WTC11 (cell line): Measurements from ENCODE around the gene SHANK2. TPM values are rescaled to one million over a fixed set of nuclear protein-coding genes. Genes with fewer than 3 reads are reported as not detected.

ENCODE experiments used
- ATAC-seq: fragments of 200-7000 bp; cut with Tn5 transposase; 2 replicates; pipeline ENCODE4 v1.10.0; 2021; ENCODE audit warnings: mild to moderate bottlenecking, moderate library complexity
- CTCF ChIA-PET: fragments of 300-600 bp; sonication (Branson Sonifier 250); formaldehyde crosslinking; loops from one replicate; lab custom pipeline; 2021; ENCODE audit warnings: antibody characterized with exemption; lab: Charles Lee
- POLR2A ChIA-PET: fragments of 350-600 bp; sonication (Branson Sonifier 250); formaldehyde crosslinking; loops from one replicate; lab custom pipeline; 2021; ENCODE audit warnings: antibody characterized with exemption; lab: Charles Lee
- DNase-seq: peaks from one replicate; pipeline ENCODE4 v3.0.0; 2021; ENCODE audit warnings: low spot score
- H3K27ac Mint-ChIP-seq: 2 replicates; pipeline ENCODE4 v1.8.0; 2021; ENCODE audit warnings: mixed read lengths
- H3K27me3 Mint-ChIP-seq: 2 replicates; pipeline ENCODE4 v1.8.0; 2021; ENCODE audit warnings: low read depth, mild to moderate bottlenecking, moderate library complexity, mixed read lengths
- H3K36me3 Mint-ChIP-seq: 2 replicates; pipeline ENCODE4 v1.8.0; 2021; ENCODE audit warnings: mixed read lengths
- H3K4me1 Mint-ChIP-seq: 2 replicates; pipeline ENCODE4 v1.8.0; 2022; ENCODE audit warnings: mixed read lengths
- H3K4me3 Mint-ChIP-seq: 2 replicates; pipeline ENCODE4 v1.8.0; 2021; ENCODE audit warnings: mild to moderate bottlenecking, moderate library complexity, mixed read lengths
- H3K9me3 Mint-ChIP-seq: 2 replicates; pipeline ENCODE4 v1.8.0; 2021; ENCODE audit warnings: mixed read lengths
- ATF2 ChIP-seq: sonication (generic); formaldehyde crosslinking; IDR thresholded peaks from 2 replicates; pipeline ENCODE4 v1.8.1; 2022; ENCODE audit warnings: low read depth, missing genetic modification reagents, borderline replicate concordance
- CDX4 ChIP-seq: fragments of 250-450 bp; sonication (Bioruptor Pico); IDR thresholded peaks from 2 replicates; pipeline ENCODE4 v1.9.0; 2021; ENCODE audit warnings: moderate library complexity, mild to moderate bottlenecking, inconsistent platforms, borderline replicate concordance
- CREB1 ChIP-seq: sonication (generic); formaldehyde crosslinking; IDR thresholded peaks from 2 replicates; pipeline ENCODE4 v1.8.0; 2023; ENCODE audit warnings: mild to moderate bottlenecking, missing genetic modification reagents
- CREM ChIP-seq: sonication (generic); formaldehyde crosslinking; IDR thresholded peaks from 2 replicates; pipeline ENCODE4 v1.8.1; 2022; ENCODE audit warnings: mild to moderate bottlenecking, missing genetic modification reagents, moderate library complexity
- E2F4 ChIP-seq: sonication (generic); formaldehyde crosslinking; IDR thresholded peaks from 2 replicates; pipeline ENCODE4 v1.8.1; 2022; ENCODE audit warnings: low read depth, mild to moderate bottlenecking, moderate library complexity, missing genetic modification reagents, borderline replicate concordance
- ELF4 ChIP-seq: sonication (generic); formaldehyde crosslinking; IDR thresholded peaks from 2 replicates; pipeline ENCODE4 v1.8.1; 2022; ENCODE audit warnings: low read depth, mild to moderate bottlenecking, moderate library complexity, missing genetic modification reagents
- FOXK1 ChIP-seq: sonication (generic); formaldehyde crosslinking; IDR thresholded peaks from 2 replicates; pipeline ENCODE4 v1.8.0; 2022; ENCODE audit warnings: mild to moderate bottlenecking, moderate library complexity, missing genetic modification reagents
- GRHL2 ChIP-seq: fragments of 250-450 bp; sonication (Bioruptor Pico); IDR thresholded peaks from 2 replicates; pipeline ENCODE4 v1.8.0; 2022; ENCODE audit warnings: mild to moderate bottlenecking, moderate library complexity; ENCODE audit not compliant: insufficient replicate concordance, severe bottlenecking
- GTF2I ChIP-seq: fragments of 250-450 bp; sonication (Bioruptor Pico); conservative IDR thresholded peaks from 2 replicates; pipeline ENCODE4 v1.4.0; 2021; ENCODE audit warnings: mild to moderate bottlenecking
- HMGA2 ChIP-seq: fragments of 250-450 bp; sonication (Bioruptor Pico); IDR thresholded peaks from 2 replicates; pipeline ENCODE4 v1.4.0; 2021; ENCODE audit warnings: mild to moderate bottlenecking, moderate library complexity
- MYBL2 ChIP-seq: sonication (generic); formaldehyde crosslinking; IDR thresholded peaks from 2 replicates; pipeline ENCODE4 v1.8.1; 2023; ENCODE audit warnings: mild to moderate bottlenecking, moderate library complexity, missing genetic modification reagents
- NFATC4 ChIP-seq: fragments of 250-450 bp; sonication (Bioruptor Pico); IDR thresholded peaks from 2 replicates; pipeline ENCODE4 v1.9.0; 2021; ENCODE audit warnings: mild to moderate bottlenecking
- NR3C1 ChIP-seq: sonication (generic); formaldehyde crosslinking; conservative IDR thresholded peaks from 2 replicates; pipeline ENCODE4 v1.8.1; 2023; ENCODE audit warnings: low read depth, mild to moderate bottlenecking, missing genetic modification reagents
- PRRX2 ChIP-seq: fragments of 250-450 bp; sonication (Bioruptor Pico); IDR thresholded peaks from 2 replicates; pipeline ENCODE4 v1.8.0; 2021; ENCODE audit warnings: mild to moderate bottlenecking
- RORB ChIP-seq: fragments of 250-450 bp; sonication (Bioruptor Pico); IDR thresholded peaks from 2 replicates; pipeline ENCODE4 v1.9.0; 2021; ENCODE audit warnings: mild to moderate bottlenecking
- STAT6 ChIP-seq: sonication (generic); formaldehyde crosslinking; conservative IDR thresholded peaks from 2 replicates; pipeline ENCODE4 v1.8.1; 2023; ENCODE audit warnings: mild to moderate bottlenecking, low read depth, missing genetic modification reagents, moderate library complexity
- TEAD4 ChIP-seq: sonication (generic); formaldehyde crosslinking; IDR thresholded peaks from 2 replicates; pipeline ENCODE4 v1.8.0; 2022; ENCODE audit warnings: mild to moderate bottlenecking, missing genetic modification reagents
- ZBTB21 ChIP-seq: sonication (generic); formaldehyde crosslinking; IDR thresholded peaks from 2 replicates; pipeline ENCODE4 v1.8.1; 2023; ENCODE audit warnings: mild to moderate bottlenecking, missing genetic modification reagents, borderline replicate concordance
- ZNF532 ChIP-seq: fragments of 250-450 bp; sonication (Bioruptor Pico); IDR thresholded peaks from 2 replicates; pipeline ENCODE4 v1.9.0; 2021; ENCODE audit warnings: mild to moderate bottlenecking, borderline replicate concordance
- ZSCAN18 ChIP-seq: fragments of 250-450 bp; sonication (Bioruptor Pico); IDR thresholded peaks from 2 replicates; pipeline ENCODE4 v2.1.2; 2022; ENCODE audit warnings: mild to moderate bottlenecking, moderate library complexity
- total RNA-seq: library from RNA; stranded (reverse); gene quantifications from 3 replicates; pipeline ENCODE4 v1.2.3, GENCODE V29; 2021

Gene SHANK2
- total RNA-seq, 1 experiment from 2014 or later = 64.8 TPM

- POLR2A ChIA-PET = no interaction called here
These were observed 46.4 kb upstream of the SHANK2 start for GRCh38 chr11:71298761-71299181.

GRCh38 chr11:71298016-71298550 lies 45.7 kb upstream of the SHANK2 start:
- Mint-ChIP-seq H3K4me1 (peaks cover 4% of the 10 kb centered on the region; the same call in 1 of the 2 replicates), H3K4me3 (no peak overlapping the region), H3K27ac (no peak overlapping the region), H3K36me3 (no peaks in the 10 kb centered on the region), H3K9me3 (peaks cover 26% of the 10 kb centered on the region), H3K27me3 (peaks cover 14% of the 10 kb centered on the region)
- CTCF ChIA-PET = no interaction called here
- TF ChIP-seq TEAD4 (no peak), RORB (CRISPR knock-in tag) (no peak), PRRX2 (CRISPR knock-in tag) (no peak), GRHL2 (CRISPR knock-in tag) (no peak), FOXK1 (CRISPR knock-in tag) (no peak), ZBTB21 (CRISPR knock-in tag) (no peak)
- ATAC-seq (no peak), DNase-seq (no peak)
- POLR2A ChIA-PET = no interaction called here

More at GRCh38 chr11:71298761-71299181, 46.4 kb upstream of the SHANK2 start:
- Mint-ChIP-seq H3K4me3 (no peak overlapping the region), H3K9me3 (peaks cover 24% of the 10 kb centered on the region), H3K27me3 (peaks cover 17% of the 10 kb centered on the region; the same call in 1 of the 2 replicates), H3K36me3 (no peaks in the 10 kb centered on the region), H3K27ac (no peak overlapping the region), H3K4me1 (peaks cover 4% of the 10 kb centered on the region; the same call in 1 of the 2 replicates)
- CTCF ChIA-PET = interaction anchor here (0.5 kb wide), 1 partner anchor 37 kb away, joined by 3 read pairs; no protein-coding TSS in a partner anchor
- DNase-seq (no peak), ATAC-seq (no peak)
- TF ChIP-seq E2F4 (no peak), ELF4 (CRISPR knock-in tag) (no peak), NR3C1 (no peak), NFATC4 (no peak), ATF2 (CRISPR knock-in tag) (no peak), ZSCAN18 (no peak), CDX4 (CRISPR knock-in tag) (no peak)

- CTCF ChIA-PET = interaction anchor here (1.3 kb wide), 1 partner anchor 44 kb away, joined by 3 read pairs; no protein-coding TSS in a partner anchor
- DNase-seq (no peak), ATAC-seq (no peak)
- peaks cover 54% of the 10 kb centered on the region for H3K9me3 Mint-ChIP-seq
- H3K4me1 Mint-ChIP-seq = no peaks in the 10 kb centered on the region
- peaks cover 10% of the 10 kb centered on the region; the same call in 1 of the 2 replicates for H3K36me3 Mint-ChIP-seq
- peaks cover 19% of the 10 kb centered on the region for H3K27me3 Mint-ChIP-seq
- H3K27ac Mint-ChIP-seq = no peak overlapping the region
- POLR2A ChIA-PET = no interaction called here
- no peak overlapping the region for H3K4me3 Mint-ChIP-seq
- TF ChIP-seq CREB1 (CRISPR knock-in tag) (no peak), STAT6 (CRISPR knock-in tag) (no peak), ZNF532 (no peak), CREM (CRISPR knock-in tag) (no peak), HMGA2 (CRISPR knock-in tag) (no peak), MYBL2 (CRISPR knock-in tag) (no peak), GTF2I (CRISPR knock-in tag) (no peak)
These were observed 42.6 kb upstream of the SHANK2 start for GRCh38 chr11:71294846-71295600.
